IPS-NIHi7 (cell line): ENCODE data around the gene CDH20.

Source experiments
- DNase-seq: peaks from one replicate; pipeline ENCODE4 v3.0.0; 2012; ENCODE audit warnings: mixed read lengths; ENCODE audit errors: extremely low spot score

Gene CDH20

GRCh38 chr18:61575419-61575818, 242.2 kb downstream of the CDH20 start:
- peak; percentile 22 for DNase-seq

GRCh38 chr18:61578846-61579245, 245.6 kb downstream of the CDH20 start:
- no peak for DNase-seq

GRCh38 chr18:61579581-61579980, 246.4 kb downstream of the CDH20 start:
- DNase-seq, result no peak

- no peak for DNase-seq
These were observed 246.8 kb downstream of the CDH20 start for GRCh38 chr18:61580046-61580445.

GRCh38 chr18:61581578-61582201, 248.5 kb downstream of the CDH20 start:
- peak; percentile 96 for DNase-seq

- DNase-seq, result no peak
These were observed 249.0 kb downstream of the CDH20 start for GRCh38 chr18:61582202-61582710.

- DNase-seq, result no peak
These were observed 250.3 kb downstream of the CDH20 start for GRCh38 chr18:61583548-61583947.

GRCh38 chr18:61587865-61588264, 254.6 kb downstream of the CDH20 start:
- DNase-seq, result no peak

GRCh38 chr18:61589053-61589723, 256.0 kb downstream of the CDH20 start:
- DNase-seq, result no peak

GRCh38 chr18:61589724-61590065, 256.5 kb downstream of the CDH20 start:
- no peak for DNase-seq

- DNase-seq, result no peak
These were observed 258.0 kb downstream of the CDH20 start for GRCh38 chr18:61591253-61591652.

GRCh38 chr18:61595615-61596251, 262.5 kb downstream of the CDH20 start:
- no peak for DNase-seq

GRCh38 chr18:61596296-61596695, 263.1 kb downstream of the CDH20 start:
- DNase-seq, result no peak

GRCh38 chr18:61597316-61597715, 264.1 kb downstream of the CDH20 start:
- DNase-seq, result no peak

GRCh38 chr18:61600422-61600821, 267.2 kb downstream of the CDH20 start:
- DNase-seq, result no peak

- DNase-seq, result no peak
These were observed 269.6 kb downstream of the CDH20 start for GRCh38 chr18:61602836-61603235.
